GM20431 (cell line): Measurements from ENCODE around the gene LAMA5.

ENCODE experiments used
- in situ Hi-C: fragments of 300-500 bp; cut with MseI, MboI; formaldehyde crosslinking; loops from one replicate; pipeline ENCODE4 v1.15.0; 2020; ENCODE audit warnings: low sequenced_read_pairs; ENCODE audit not compliant: unreplicated experiment

LAMA5 gene

DNA sequence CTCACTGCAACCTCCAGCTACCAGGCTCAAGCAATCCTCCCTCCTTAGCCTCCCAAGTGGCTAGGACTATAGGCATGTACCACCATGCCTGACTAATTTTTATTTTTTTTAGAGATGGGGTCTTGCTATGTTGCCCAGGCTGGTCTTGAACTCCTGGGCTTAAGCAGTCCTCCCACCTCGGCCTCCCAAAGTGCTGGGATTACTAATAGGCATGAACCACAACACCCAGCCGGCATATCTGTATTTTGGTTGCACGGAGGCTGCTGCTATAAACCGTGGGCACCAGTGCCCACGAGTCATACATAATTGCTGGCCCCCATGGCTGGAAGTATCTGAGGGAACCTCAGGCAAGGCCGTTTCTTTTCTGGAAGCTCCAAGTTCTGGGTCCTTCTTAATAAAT lies 82.7 kb downstream of the LAMA5 start:
- in situ Hi-C loops = no loop called here

DNA sequence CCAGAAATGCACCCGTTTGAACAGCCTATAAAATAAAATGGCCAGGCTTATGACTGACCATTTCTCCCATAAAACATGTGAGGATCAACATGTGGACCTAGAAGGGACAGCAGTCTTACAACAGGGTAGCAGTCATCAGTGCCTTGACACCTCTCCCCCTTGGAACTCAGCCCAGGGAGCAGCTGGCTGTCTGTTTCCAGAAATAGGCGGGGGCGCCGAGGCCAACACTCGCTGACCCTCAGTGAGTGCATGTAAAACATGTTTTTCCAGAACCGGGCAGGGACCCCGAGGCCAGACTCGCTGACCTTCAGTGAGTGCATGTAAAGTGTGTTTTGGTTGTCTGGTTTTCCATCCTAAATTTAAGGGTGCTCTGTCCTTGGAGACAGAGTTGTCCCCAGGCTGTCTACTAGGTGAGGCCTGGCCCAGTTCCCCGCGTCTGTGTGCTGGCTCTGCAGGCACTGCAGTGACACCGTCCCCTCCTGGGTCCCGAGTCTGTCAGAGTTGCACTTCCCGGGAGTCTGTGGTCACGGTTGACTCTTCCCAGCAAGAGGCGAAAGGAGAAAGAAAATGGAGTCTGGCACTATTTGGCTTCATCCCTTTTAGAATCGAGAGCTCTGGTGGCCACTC lies 84.1 kb downstream of the LAMA5 start:
- in situ Hi-C loops = no loop called here

DNA sequence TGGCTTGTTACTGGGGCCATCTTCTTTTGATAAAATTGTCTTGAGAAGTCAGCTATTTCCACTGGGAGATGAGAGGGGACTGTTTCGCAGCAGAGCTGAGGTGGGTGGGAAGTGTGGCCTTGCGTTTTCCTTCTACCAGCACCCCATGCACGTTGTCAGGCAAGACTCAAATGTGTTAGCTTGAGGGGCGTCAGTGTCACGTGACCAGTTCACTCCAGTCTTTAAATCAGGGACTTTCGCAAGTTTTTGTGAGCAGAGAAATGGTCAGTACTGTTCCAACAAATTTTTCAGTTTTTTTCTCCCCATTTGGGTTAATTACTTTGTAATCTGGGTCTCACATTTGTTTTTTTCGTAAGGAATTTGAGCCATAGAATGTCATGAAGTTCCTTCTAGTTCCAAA lies 85.0 kb downstream of the LAMA5 start:
- in situ Hi-C loops = no loop called here

DNA sequence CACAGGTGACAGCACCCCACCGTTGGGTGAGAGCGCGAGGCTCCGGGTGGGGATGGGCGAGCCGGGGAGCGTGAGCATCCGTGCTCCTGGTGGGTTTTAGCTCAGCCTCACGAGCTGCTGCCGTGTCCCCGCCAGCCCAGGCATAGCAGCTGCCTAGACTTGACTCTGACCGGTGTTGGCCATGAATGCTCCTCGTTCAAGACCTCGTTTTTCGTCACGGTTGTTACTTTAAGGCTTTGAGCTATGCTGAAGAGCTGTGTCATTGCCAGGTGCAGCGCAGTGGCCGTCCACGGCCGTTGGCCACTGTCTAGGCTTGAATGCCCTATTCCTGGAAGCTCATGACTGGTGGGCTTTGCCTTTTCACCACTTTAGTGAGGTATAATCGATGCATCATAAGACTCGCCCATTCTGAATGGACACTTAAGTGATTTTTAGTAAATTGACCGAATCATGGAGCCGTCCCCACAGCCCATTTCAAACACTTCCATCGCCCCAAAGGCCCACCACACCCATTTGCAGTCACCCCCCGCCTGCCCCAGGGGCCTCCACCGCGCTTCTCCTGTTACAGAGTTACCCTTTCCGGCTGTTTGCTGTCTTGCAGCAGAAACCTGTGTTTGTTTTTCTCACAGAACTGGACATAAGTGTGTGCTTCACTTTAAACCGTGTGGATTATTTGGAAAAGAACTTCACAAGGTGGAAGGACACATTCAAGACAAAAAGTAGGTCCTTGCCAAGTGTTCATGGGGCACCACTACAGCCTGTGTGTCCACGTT lies 85.8 kb downstream of the LAMA5 start:
- in situ Hi-C loops = no loop called here

DNA sequence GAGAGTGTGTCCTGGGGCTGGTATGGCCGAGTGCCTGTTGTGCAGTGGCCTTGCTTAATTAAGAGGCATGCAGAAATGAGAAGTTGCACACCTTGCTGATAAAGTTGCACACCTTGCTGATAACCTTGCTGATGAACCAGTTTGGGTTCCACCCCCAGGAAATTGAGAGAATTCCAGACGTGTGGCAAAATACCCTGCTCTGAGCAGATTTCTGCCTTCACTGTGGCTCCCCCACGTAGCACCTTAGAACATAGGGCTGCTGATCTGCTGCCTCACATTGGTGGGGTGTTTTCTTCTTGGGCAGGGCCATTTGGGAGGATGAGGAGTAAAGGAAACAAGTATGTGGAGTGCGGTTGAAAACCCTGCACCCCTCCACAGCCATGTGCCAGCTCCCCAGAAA lies 86.8 kb downstream of the LAMA5 start:
- in situ Hi-C loops = no loop called here

DNA sequence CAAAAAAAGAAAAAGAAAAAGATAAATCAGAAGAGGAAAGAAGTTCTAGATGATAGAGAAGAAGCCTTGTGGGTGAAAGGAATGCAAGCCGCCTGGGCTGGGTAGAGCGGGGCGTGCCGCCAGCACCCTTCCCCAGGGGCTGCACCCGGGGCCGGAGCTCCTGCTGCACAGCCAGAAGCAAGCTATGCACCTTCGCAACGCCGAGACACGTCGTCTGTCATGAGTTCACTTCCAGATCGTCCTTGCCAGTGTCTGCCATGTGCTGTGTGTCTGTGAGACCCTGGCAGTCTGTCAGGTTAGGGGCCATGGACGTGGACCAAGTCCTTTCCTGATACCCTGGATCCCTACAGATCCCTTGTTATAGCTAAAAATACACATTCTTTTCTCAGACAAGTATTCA lies 89.9 kb downstream of the LAMA5 start:
- in situ Hi-C loops = no loop called here

DNA sequence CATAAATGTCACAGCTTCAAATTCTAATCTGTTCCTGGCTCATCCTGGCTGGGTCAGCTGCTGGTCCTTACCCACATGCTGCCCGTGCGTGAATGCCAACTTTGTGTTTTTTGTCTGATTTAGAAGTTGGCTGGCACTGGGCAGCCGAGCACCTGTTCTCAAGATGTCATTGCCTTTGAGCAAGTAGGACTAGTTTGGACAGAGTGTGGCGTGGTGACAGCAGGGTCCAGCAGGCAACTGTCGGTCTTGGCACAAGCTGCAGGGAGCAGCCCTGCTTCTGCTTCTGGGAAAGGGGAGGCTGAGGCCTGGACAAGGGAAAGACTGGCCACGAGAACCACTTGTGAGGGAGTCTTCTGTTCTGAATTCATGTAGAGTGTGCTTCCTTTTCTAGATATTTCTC lies 90.7 kb downstream of the LAMA5 start:
- in situ Hi-C loops = no loop called here

DNA sequence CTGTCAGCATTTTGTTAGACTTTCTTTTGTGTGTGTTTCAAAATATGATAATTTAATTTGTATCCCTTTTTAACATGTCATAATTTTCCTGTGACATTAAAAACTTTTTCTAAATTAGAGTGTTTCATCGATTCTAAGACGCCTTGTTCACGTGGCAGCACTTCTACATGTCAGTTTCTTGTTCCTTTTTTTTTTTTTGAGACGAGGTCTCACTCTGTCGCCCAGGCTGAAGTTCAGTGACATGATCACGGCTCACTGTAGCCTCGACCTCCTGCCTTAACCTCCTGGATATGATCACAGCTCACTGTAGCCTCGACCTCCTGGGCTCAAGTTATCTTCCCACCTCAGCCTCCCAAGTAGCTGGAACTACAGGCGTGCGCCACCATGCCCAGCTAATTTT lies 91.9 kb downstream of the LAMA5 start:
- in situ Hi-C loops = no loop called here

DNA sequence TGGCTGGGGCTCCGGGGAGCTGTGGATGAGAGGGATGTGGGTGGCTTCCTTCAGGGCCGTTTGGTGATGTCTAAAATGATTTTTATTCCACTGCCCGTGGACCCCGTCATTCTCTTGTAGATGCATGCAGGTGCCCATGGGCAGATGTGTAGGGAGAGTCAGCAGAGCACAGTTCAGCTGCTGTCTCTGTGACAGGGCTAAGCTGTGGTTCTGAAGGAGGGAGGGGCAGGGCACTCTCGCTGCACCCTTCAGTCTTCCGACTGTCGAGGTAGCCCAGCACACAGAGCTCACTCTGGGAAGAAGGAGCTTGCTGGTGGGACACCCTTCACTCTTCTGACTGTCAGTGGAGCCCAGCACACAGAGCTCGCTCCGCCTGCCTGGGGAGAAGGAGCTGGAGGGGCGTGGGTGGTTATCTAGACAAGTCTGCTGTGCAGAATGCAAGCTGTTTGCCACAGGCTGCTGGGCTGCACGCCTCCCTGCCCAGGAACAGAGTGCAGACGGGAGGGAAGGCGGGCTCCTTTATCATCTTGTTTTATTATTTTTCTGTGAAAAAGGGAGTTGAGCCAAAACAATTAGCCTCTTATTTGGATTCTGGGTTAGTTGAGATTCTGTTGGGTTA lies 92.7 kb downstream of the LAMA5 start:
- in situ Hi-C loops = no loop called here

DNA sequence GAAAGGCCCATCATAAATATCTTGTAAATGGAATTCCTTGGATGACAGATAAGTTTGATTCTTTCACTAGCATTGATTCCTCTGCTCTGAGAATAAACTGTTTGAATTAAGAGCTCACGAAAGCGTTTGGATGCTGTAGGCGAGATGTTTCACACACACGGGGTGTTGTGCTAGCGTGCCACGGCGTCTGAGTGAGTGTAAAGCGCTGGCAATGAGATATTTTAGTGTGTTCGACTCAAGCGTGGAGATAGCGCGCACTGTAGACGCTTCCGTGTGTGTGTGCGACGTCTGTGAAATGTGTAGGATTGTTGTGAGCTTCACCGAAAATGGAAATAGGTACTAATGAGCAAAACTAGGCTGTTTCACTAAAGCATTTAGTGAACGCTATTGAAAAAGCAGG lies 93.7 kb downstream of the LAMA5 start:
- in situ Hi-C loops = no loop called here

DNA sequence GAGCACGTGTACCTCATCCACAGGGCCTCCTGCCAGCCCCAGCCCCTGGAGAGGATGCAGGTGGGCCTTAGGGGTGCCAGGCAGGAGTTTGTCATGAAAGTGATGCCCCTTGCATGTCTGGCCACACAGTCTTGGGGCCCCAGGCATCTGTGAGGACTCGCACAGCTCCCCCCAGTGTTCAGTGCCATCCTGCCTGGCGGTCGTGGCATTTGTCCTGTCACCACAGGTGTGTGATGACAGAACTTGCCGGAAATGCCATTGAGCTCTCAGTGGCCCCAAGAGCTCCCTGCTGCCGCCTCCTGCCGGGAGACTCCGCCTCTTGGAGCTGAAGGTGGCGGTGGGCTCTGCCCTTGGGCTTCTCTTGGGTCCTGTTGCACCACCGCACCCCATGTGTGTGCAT lies 94.9 kb downstream of the LAMA5 start:
- in situ Hi-C loops = no loop called here

DNA sequence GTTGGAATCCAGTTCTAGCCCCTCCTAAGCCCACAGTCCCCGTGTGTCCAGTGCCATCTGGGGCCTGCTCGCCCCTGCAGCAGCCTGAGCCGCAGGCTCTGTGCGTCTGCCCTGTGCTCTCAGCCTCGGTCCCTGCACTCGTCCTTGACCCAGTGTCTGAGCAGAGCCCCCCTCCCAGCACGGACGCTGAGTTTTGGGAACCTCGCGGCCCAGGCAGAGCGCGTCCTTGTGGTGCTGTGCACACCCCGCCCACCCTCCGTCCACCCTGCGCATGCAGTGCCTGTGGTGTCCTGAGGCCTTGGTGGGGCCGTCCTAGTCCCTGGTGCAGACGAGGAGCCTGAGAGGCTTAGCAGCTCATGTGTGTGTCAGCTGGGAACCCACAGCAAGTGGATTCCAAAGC lies 97.2 kb downstream of the LAMA5 start:
- in situ Hi-C loops = no loop called here

DNA sequence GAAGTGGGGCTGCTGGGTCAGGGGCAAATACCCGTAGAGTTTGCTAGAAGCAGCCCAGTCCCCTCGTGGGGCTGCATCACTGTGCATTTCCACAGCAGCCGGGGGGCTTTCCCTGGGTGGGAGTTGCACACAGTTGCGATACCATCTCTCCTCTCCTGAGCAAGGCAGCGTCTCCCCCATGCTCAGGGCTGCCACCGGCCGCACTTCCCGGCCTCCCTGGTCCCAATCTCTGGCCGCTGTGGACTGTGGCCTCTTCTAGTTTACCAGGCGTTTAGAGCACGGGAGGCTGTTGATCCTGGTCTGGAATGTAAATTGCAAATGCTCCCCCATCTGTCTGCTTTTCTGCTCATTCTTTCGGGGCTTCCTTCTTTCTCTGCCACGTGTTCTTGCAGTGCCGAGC lies 97.7 kb downstream of the LAMA5 start:
- in situ Hi-C loops = no loop called here

DNA sequence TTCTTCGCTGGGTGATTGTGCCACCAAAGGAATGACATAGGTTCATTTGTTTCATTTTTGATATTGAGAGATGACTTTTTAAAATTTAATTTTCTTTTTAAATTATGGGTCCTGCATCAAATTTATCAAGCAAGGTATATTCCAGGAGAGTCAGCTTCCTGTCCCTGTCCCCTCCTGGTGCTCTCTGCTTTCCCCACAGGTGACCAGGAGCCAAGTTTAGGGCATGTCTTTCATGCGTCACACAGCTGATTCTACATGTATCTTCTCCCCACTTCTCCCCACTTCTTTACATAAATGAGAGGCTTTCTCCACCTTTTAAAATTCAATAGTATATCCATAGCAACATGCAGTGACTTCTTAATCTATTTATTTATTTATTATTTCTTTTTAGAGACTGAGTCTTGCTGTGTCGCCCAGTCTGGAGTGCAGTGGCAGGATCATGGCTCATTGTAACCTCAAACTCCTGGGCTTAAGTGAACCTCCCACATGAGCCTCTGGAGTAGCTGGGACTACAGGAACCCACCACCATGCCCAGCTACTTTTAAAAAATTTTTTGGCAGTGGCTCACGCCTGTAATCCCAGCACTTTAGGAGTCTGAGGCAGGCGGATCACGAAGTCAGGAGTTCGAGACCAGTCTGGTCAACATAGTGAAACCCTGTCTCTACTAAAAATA lies 98.7 kb downstream of the LAMA5 start:
- in situ Hi-C loops = no loop called here

DNA sequence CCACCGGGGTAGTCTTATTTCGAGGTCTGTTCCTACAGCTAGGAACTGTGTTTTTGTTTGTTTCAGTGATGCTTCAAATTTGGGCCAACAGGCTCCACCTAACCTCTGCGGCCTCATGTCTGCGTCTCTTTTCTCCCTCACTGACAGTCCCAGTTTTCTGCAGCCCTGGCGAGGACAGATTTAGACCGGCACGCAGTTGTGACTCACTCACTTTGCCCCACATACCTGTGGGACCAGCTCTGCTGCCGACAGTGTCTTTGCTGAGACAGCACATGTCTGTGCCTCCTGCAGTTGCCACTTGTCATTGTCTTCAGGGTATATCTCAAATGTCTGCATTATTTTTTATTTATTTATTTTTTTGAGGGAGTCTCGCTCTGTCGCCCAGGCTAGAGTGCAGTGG lies 99.6 kb downstream of the LAMA5 start:
- in situ Hi-C loops = no loop called here

DNA sequence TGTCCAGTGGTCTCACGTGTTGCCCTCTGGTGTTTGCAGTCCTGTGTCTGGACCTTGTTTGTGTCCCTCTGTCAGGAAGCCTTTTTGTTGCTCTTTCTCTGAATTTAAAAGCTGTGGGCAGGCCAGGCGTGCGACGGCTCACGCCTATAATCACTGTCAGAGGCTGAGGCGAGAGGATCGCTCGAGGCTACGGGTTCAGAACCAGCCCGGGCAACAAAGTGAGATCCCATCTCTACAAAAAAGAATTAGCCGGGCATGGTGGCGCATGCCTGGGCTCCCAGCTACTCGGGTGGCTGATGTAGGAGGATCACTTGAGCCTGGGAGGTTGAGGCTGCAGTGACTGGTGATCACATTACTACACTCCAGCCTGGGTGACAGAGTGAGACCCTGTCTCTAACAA lies 100.3 kb downstream of the LAMA5 start:
- in situ Hi-C loops = no loop called here

DNA sequence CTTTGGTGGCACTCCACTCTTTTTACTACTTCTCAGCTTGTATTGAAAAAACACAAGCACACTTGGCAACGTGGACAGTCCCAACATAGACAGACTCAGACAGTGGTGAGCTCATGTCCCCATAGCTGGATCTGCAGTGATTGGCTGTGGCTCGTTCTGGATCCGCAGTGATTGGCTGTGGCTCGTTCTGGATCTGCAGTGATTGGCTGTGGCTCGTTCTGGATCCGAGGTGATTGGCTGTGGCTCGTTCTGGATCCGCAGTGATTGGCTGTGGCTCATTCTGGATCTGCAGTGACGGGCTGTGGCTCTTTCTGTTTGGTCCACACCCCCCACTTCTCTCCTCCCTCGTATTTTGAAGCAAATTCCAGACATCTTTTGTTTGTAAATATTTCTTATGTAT lies 100.8 kb downstream of the LAMA5 start:
- in situ Hi-C loops = no loop called here

DNA sequence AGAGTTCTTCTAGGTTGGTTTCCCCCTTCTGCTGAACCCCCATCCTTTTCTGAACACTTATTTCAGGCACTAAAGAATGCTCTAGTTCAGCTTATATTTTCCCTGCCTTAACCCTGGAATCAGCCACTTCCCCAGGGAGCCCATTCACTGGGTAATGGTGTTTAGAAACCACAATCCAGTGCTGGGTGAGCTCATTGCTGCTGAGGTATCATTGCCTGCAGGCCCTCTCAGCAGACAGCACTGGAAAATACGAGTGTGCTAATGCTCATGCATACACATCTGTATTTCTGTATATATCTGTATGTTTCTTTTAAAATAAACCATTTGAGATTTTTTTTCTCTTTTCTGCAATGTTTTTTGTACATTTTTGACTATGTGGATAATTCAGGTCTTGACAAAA lies 101.7 kb downstream of the LAMA5 start:
- in situ Hi-C loops = no loop called here

DNA sequence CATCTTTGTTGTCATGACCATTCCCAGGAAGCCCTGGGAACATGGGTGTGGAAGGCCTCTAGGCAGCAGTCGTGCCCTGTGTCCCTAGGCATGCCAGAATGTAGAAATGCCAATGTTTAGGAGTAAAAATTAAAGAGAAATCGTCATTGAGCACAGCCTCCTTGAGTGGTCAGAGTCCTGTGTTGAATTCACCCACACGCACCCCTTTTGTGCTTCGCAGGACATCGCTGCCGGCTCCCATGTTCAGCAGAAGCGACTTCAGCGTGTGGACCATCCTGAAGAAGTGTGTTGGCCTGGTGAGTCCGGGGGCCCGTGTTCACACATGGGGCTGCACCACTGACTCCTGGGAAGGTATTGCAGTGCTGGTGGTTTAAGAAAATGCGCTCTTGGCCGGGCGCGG lies 103.7 kb downstream of the LAMA5 start:
- in situ Hi-C loops = no loop called here

DNA sequence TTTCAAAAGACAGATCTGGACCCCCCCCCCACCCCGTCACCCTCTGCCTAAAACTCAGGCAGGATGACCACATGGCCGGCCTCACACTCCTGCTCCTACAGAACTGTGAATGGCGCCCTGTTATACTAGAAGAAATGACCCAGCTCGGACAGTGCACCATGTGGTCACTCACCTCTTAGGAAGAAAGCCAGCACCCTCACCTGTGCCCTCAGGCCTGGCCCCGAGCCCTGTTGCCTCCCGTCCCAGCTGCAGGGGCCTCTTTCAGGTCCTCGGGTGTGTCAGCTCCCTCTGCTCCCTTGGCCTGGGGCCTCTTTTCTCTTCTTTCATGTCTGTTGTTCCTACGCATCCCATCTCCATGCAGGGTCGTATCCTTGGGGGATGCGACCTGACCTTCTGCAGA lies 105.0 kb downstream of the LAMA5 start:
- in situ Hi-C loops = no loop called here

DNA sequence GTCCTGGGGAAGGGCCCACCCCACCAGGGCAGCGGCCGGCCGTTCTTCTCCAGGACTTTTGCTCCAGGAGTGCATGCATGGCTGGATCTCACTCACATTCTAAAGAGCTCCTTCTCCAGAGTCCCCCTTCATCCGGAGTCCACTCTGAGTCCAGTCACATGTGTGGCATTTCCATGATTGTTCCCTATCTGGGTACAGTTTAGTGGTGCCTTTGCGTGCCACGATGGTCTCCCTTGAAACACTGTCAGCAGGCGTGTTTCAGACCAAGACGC lies 107.9 kb downstream of the LAMA5 start:
- in situ Hi-C loops = no loop called here
